ENCODE measurements around the gene ANKH.

ANKH gene

GRCh38 chr5:14659821-14660607 lies 211.6 kb downstream of the ANKH start:
- DNase-seq: no peak

DNA sequence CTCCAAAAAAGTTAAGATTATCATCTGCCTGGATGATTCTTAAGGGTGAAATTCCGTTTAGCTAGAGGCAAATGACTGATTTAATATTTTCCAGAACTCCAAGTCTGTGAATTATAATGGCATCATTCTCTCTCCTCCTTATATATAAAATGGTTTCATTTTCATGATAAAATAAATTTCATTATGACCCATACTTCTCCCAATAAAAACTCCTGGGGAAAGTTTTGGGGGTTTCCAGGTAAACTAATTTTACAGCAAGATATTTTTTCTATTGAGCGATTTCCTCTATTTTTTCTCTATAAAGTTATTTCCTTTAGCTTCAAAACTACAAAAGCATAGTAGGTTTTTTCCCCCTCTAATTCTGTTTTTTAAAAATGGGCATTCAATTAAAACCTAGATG lies 214.7 kb downstream of the ANKH start:
- no peak for DNase-seq

GRCh38 chr5:14655146-14655741 lies 216.3 kb downstream of the ANKH start:
- no peak for DNase-seq
